Cardiac muscle cell (in vitro differentiated cells and primary cell): ENCODE data around the gene SBF2. TPM values are rescaled to one million over a fixed set of nuclear protein-coding genes. Genes with fewer than 3 reads are reported as not detected.
A peak's percentile ranks its signal among the peaks of the same experiment; 100 is the strongest.

Experiments
- DNase-seq, 2 donors: peaks; one replicate each; pipeline versions ENCODE4 v3.0.0 to v3.0.0-alpha.2; 2010 to 2017; ENCODE audit warnings: low read depth in 1 of 2, low spot score in 1 of 2
- H3K27ac ChIP-seq: fragments of 200-600 bp; sonication (generic); 2 replicates; pipeline ENCODE4 v1.5.1; 2016
- H3K27me3 ChIP-seq: fragments of 200-600 bp; sonication (generic); 2 replicates; pipeline ENCODE4 v1.6.0; 2016; ENCODE audit warnings: control low read depth
- H3K36me3 ChIP-seq: fragments of 200-600 bp; sonication (generic); 2 replicates; pipeline ENCODE4 v1.5.1; 2016; ENCODE audit warnings: control low read depth
- H3K4me1 ChIP-seq: fragments of 200-600 bp; sonication (generic); 2 replicates; pipeline ENCODE4 v1.8.1; 2017; ENCODE audit warnings: low read depth, mild to moderate bottlenecking, mixed run types
- H3K4me3 ChIP-seq: fragments of 200-600 bp; sonication (generic); 2 replicates; pipeline ENCODE4 v1.5.1; 2016; ENCODE audit warnings: mild to moderate bottlenecking
- H3K9me3 ChIP-seq: fragments of 200-600 bp; sonication (generic); 2 replicates; pipeline ENCODE4 v1.5.1; 2017; ENCODE audit warnings: low read depth, mild to moderate bottlenecking, control low read depth
- polyA plus RNA-seq: library from polyadenylated mRNA; unstranded; fragments of >200 nt; fragmentation: Nextera tagmentation; extraction: Ambion mirVana; gene quantifications from 2 replicates; pipeline ENCODE4 v1.2.1, GENCODE V29; 2016
- total RNA-seq: library from RNA; depleted of rRNA; stranded (reverse); fragments of >200 nt; gene quantifications from 2 replicates; pipeline ENCODE4 v1.2.3, GENCODE V29; 2016
- TF ChIP-seq, protein P1 (sequence below): IDR thresholded peaks from 2 replicates; pipeline ENCODE4 v1.5.1; 2012; ENCODE audit warnings: low read depth, mild to moderate bottlenecking, low read length

The SBF2 gene
- total and polyA plus RNA-seq, 2 experiments from 2014 or later = 13.3 to 32.3 TPM

- Histone ChIP-seq H3K9me3 (no peaks in the 10 kb centered on the region), H3K36me3 (no peaks in the 10 kb centered on the region), H3K4me1 (peaks cover 28% of the 10 kb centered on the region), H3K4me3 (peak overlapping the region; percentile 17), H3K27me3 (no peaks in the 10 kb centered on the region), H3K27ac (peak overlapping the region; percentile 68)
- TF ChIP-seq, protein P1, sequence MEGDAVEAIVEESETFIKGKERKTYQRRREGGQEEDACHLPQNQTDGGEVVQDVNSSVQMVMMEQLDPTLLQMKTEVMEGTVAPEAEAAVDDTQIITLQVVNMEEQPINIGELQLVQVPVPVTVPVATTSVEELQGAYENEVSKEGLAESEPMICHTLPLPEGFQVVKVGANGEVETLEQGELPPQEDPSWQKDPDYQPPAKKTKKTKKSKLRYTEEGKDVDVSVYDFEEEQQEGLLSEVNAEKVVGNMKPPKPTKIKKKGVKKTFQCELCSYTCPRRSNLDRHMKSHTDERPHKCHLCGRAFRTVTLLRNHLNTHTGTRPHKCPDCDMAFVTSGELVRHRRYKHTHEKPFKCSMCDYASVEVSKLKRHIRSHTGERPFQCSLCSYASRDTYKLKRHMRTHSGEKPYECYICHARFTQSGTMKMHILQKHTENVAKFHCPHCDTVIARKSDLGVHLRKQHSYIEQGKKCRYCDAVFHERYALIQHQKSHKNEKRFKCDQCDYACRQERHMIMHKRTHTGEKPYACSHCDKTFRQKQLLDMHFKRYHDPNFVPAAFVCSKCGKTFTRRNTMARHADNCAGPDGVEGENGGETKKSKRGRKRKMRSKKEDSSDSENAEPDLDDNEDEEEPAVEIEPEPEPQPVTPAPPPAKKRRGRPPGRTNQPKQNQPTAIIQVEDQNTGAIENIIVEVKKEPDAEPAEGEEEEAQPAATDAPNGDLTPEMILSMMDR = peak; percentile 38
- peak; percentile 85 to 86 for DNase-seq
Measured at GRCh38 chr11:9757809-9758636, 536.0 kb downstream of the SBF2 start.

DNA sequence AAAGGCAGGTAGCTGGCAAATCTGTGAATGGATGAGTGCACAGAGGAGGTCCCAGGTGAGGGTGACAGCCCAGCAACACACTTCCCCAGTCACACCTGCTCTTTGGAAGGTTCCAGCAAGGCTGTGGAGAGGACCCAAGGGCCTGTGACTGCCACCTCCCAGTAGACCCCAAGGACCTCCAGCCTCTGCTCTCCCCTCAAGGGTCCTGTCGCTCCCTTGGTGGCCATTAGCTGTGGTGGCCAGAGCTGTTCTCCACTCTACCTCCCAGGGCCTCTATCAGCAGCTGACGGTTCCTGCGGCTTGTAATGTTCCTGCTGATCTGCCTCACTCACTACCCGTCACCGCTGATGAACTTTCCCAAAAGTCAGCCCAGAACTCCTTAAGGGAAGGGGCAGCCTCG, 537.1 kb downstream of the SBF2 start:
- Histone ChIP-seq H3K27me3 (no peaks in the 10 kb centered on the region), H3K4me1 (peaks cover 25% of the 10 kb centered on the region), H3K9me3 (no peaks in the 10 kb centered on the region), H3K27ac (no peak overlapping the region), H3K4me3 (no peak overlapping the region), H3K36me3 (no peaks in the 10 kb centered on the region)
- TF ChIP-seq, protein P1 = no peak
- DNase-seq = no peak

- H3K27ac ChIP-seq = no peak overlapping the region
Measured at GRCh38 chr11:9756461-9756860, 537.6 kb downstream of the SBF2 start.

GRCh38 chr11:9755561-9756185, 538.3 kb downstream of the SBF2 start:
- DNase-seq = peak in 1 of 2 donors; percentile 91
- no peak overlapping the region for H3K27ac ChIP-seq
- H3K4me1 ChIP-seq = peaks cover 25% of the 10 kb centered on the region
- H3K27me3 ChIP-seq = no peaks in the 10 kb centered on the region
- no peaks in the 10 kb centered on the region for H3K9me3 ChIP-seq
- TF ChIP-seq, protein P1 = no peak
- no peaks in the 10 kb centered on the region for H3K36me3 ChIP-seq
- H3K4me3 ChIP-seq = no peak overlapping the region

More at GRCh38 chr11:9756461-9756860, 537.6 kb downstream of the SBF2 start:
- H3K4me3 ChIP-seq = no peak overlapping the region
- peaks cover 25% of the 10 kb centered on the region for H3K4me1 ChIP-seq
- no peaks in the 10 kb centered on the region for H3K36me3 ChIP-seq
- no peaks in the 10 kb centered on the region for H3K9me3 ChIP-seq
- TF ChIP-seq, protein P1 = no peak
- no peak for DNase-seq
- no peaks in the 10 kb centered on the region for H3K27me3 ChIP-seq

DNA sequence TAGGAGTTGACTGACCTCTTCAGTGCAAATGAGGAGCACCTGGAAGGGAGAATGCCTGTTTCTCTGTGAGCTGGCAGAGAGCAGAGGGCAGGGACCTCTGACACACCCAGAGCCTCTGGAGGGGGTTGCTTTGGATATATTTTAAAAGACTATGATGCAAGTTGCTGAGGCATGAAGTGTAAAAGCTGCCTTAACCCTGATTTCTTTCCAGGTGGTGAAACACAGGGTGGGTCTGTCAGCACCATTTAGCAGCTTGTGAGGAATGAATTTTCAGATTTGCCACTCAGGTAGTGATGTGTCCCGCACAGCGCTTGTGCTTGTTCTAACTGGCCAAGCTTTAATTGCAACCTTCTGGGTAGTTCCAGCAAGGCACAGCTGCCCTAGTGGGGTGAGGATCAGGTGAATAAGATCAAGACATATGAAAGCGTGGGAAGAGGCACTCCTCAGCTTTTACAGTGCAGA, 540.0 kb downstream of the SBF2 start:
- DNase-seq = no peak
- H3K4me3 ChIP-seq = no peak overlapping the region
- no peaks in the 10 kb centered on the region for H3K36me3 ChIP-seq
- H3K4me1 ChIP-seq = peaks cover 10% of the 10 kb centered on the region
- TF ChIP-seq, protein P1 = no peak
- H3K27me3 ChIP-seq = no peaks in the 10 kb centered on the region
- H3K27ac ChIP-seq = peak overlapping the region; percentile 26
- no peaks in the 10 kb centered on the region for H3K9me3 ChIP-seq
